ENCODE data around the gene MAP3K10. TPM values are rescaled to one million over a fixed set of nuclear protein-coding genes. Genes with fewer than 3 reads are reported as not detected.
"Not testable (repeated sequence)": the region's sequence is repeated elsewhere in the genome, so short reads cannot be mapped to it uniquely, and the experiment has no call there.

The MAP3K10 gene
- total RNA-seq: 10 to 100 TPM; 11.1 to 18.4 TPM
- polyA plus RNA-seq (ENCODE audit: insufficient read length in 2 of 2): 10 to 100 TPM; 82.9 to 99.7 TPM
- long read RNA-seq, donor 1, transcript MAP3K10-201 (10 exons, 3,436 nt): major isoform, 9 of 17 reads
- long read RNA-seq, donor 1, partial matches to known transcripts: 8 of 17 reads
- long read RNA-seq, donor 1, other reads (novel, unspliced or antisense): 0 of 17 reads
- long read RNA-seq, donor 2, partial matches to known transcripts: 70 of 288 reads
- long read RNA-seq, donor 2, other reads (novel, unspliced or antisense): 215 of 288 reads
- long read RNA-seq, donor 3, partial matches to known transcripts: 0 of 4 reads
- long read RNA-seq, donor 3, other reads (novel, unspliced or antisense): 0 of 4 reads
- long read RNA-seq, donor 4, partial matches to known transcripts: 0 of 1 reads
- long read RNA-seq, donor 4, other reads (novel, unspliced or antisense): 0 of 1 reads

DNA sequence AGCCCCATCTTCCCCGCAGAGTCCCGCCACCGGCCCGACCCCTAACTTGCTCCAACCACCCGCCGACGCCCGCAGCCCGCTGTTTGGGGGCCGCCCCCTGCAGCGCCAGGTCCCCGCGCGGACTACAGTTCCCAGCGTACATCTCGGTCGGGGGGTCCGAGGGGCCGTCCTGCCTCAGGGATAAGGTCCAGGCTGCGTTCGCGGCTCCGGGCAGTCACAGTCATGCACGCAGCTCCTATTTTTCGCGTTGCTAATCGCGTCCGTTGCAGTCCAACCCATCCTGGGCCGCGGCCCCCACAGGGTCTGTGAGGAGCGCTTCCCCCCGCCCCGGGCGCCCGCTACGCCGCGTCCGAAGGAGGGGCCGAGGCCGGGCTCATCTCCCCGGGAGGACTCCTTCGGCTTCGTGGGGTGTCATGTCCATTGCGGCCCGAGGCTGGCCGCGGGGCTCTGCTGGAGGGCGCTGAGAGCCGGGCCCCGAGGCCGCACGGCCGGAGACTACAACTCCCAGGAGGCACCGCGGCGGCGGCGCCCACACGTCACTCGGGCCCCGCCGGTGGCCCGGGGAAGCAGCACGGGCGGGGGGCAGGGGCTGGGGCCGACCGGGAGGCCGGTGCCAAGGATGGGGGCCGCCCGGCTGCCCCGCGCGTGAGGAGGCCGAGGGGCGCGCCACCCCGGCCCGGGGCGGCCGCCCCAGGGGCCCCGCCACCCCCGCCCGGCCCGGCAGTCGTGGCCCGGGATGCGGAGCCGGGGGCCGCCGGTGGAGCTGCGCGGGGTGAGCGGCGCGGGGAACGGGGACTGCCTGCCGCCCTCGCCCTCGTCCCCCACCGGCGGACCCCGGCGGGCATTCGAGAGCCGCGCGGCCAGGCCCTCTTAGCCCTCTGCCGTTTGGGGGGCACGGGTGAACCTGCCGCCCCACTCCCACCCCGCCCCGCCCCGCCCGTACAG, at the start of gene MAP3K10:
MAP3K10 (plus strand) TSS at position 536 of the 945 bp plus-strand sequence. CDS start 606 bp downstream, outside the sequence.
- peak; percentile 40 to 91 (median 64) for DNase-seq (ENCODE audit: low read depth in 4 of 6, low spot score in 6 of 6)
- under 1% methylated on average over 112 of the region's 116 CpGs for WGBS (ENCODE audit: insufficient coverage)

GRCh38 chr19:40141551-40141950, 49.7 kb upstream of the MAP3K10 start:
- 71% methylated on average over 3 of the region's 3 CpGs for WGBS (ENCODE audit: insufficient coverage)
- H3K27ac ChIP-seq (ENCODE audit: low read depth, low read length): no peak overlapping the region
- no peaks in the 10 kb centered on the region for H3K27me3 ChIP-seq (ENCODE audit: control insufficient read depth, insufficient read depth, low read length)

More for the DNA sequence above, at the start of gene MAP3K10:
- Histone ChIP-seq H3K27ac (ENCODE audit: low read depth, low read length) (peak within 1 kb of the TSS; percentile 88), H3K9me3 (ENCODE audit: control insufficient read depth, insufficient read depth, low read length) (no peaks in the 10 kb centered on the region), H3K4me3 (ENCODE audit: low read depth, low read length) (peak within 1 kb of the TSS; percentile 80), H3K36me3 (ENCODE audit: control insufficient read depth, insufficient read depth, low read length) (peaks cover 8% of the 10 kb centered on the region), H3K4me1 (ENCODE audit: control insufficient read depth, insufficient read depth, low read length) (peaks cover 22% of the 10 kb centered on the region), H3K27me3 (ENCODE audit: control insufficient read depth, insufficient read depth, low read length) (no peaks in the 10 kb centered on the region)

GRCh38 chr19:40143612-40144011, 47.6 kb upstream of the MAP3K10 start:
- Histone ChIP-seq H3K4me3 (ENCODE audit: low read depth, low read length) (no peak overlapping the region), H3K27me3 (ENCODE audit: control insufficient read depth, insufficient read depth, low read length) (peaks cover 2% of the 10 kb centered on the region), H3K36me3 (ENCODE audit: control insufficient read depth, insufficient read depth, low read length) (no peaks in the 10 kb centered on the region), H3K9me3 (ENCODE audit: control insufficient read depth, insufficient read depth, low read length) (no peaks in the 10 kb centered on the region), H3K4me1 (ENCODE audit: control insufficient read depth, insufficient read depth, low read length) (no peaks in the 10 kb centered on the region), H3K27ac (ENCODE audit: low read depth, low read length) (no peak overlapping the region)
- no CpG with 5 or more reads among the region's 5 CpGs for WGBS (ENCODE audit: insufficient coverage)
- peak in 1 of 6 donors; percentile 27 for DNase-seq (ENCODE audit: low read depth in 4 of 6, low spot score in 6 of 6)

More at GRCh38 chr19:40141551-40141950, 49.7 kb upstream of the MAP3K10 start:
- no peak overlapping the region for H3K4me3 ChIP-seq (ENCODE audit: low read depth, low read length)
- H3K4me1 ChIP-seq (ENCODE audit: control insufficient read depth, insufficient read depth, low read length): no peaks in the 10 kb centered on the region
- no peaks in the 10 kb centered on the region for H3K36me3 ChIP-seq (ENCODE audit: control insufficient read depth, insufficient read depth, low read length)
- no peak for DNase-seq (ENCODE audit: low read depth in 4 of 6, low spot score in 6 of 6)
- H3K9me3 ChIP-seq (ENCODE audit: control insufficient read depth, insufficient read depth, low read length): no peaks in the 10 kb centered on the region

- H3K4me3 ChIP-seq (ENCODE audit: low read depth, low read length): no peak overlapping the region
- H3K4me1 ChIP-seq (ENCODE audit: control insufficient read depth, insufficient read depth, low read length): no peaks in the 10 kb centered on the region
- DNase-seq (ENCODE audit: low read depth in 4 of 6, low spot score in 6 of 6): peak in 2 of 6 donors; percentile 6 to 20
- H3K27me3 ChIP-seq (ENCODE audit: control insufficient read depth, insufficient read depth, low read length): peaks cover 2% of the 10 kb centered on the region
- H3K27ac ChIP-seq (ENCODE audit: low read depth, low read length): no peak overlapping the region
- 20% methylated on average over 1 of the region's 5 CpGs for WGBS (ENCODE audit: insufficient coverage)
- H3K9me3 ChIP-seq (ENCODE audit: control insufficient read depth, insufficient read depth, low read length): no peaks in the 10 kb centered on the region
- no peaks in the 10 kb centered on the region for H3K36me3 ChIP-seq (ENCODE audit: control insufficient read depth, insufficient read depth, low read length)
Measured at GRCh38 chr19:40144151-40144550, 47.1 kb upstream of the MAP3K10 start.

- H3K27ac ChIP-seq (ENCODE audit: low read depth, low read length): no peak overlapping the region
- H3K4me1 ChIP-seq (ENCODE audit: control insufficient read depth, insufficient read depth, low read length): no peaks in the 10 kb centered on the region
- 80% methylated on average over 1 of the region's 5 CpGs for WGBS (ENCODE audit: insufficient coverage)
- H3K36me3 ChIP-seq (ENCODE audit: control insufficient read depth, insufficient read depth, low read length): no peaks in the 10 kb centered on the region
- H3K27me3 ChIP-seq (ENCODE audit: control insufficient read depth, insufficient read depth, low read length): peaks cover 2% of the 10 kb centered on the region
- H3K4me3 ChIP-seq (ENCODE audit: low read depth, low read length): no peak overlapping the region
- H3K9me3 ChIP-seq (ENCODE audit: control insufficient read depth, insufficient read depth, low read length): no peaks in the 10 kb centered on the region
- DNase-seq (ENCODE audit: low read depth in 4 of 6, low spot score in 6 of 6): no peak
Measured at GRCh38 chr19:40144947-40145748, 46.1 kb upstream of the MAP3K10 start.

- not testable (repeated sequence) for H3K27me3 ChIP-seq (ENCODE audit: control insufficient read depth, insufficient read depth, low read length); H3K27ac ChIP-seq (ENCODE audit: low read depth, low read length); H3K9me3 ChIP-seq (ENCODE audit: control insufficient read depth, insufficient read depth, low read length); DNase-seq (ENCODE audit: low read depth in 4 of 6, low spot score in 6 of 6); H3K36me3 ChIP-seq (ENCODE audit: control insufficient read depth, insufficient read depth, low read length); H3K4me3 ChIP-seq (ENCODE audit: low read depth, low read length); H3K4me1 ChIP-seq (ENCODE audit: control insufficient read depth, insufficient read depth, low read length)
- 81% methylated on average over 6 of the region's 6 CpGs for WGBS (ENCODE audit: insufficient coverage)
Measured at GRCh38 chr19:40145749-40146029, 45.5 kb upstream of the MAP3K10 start.

- H3K4me1 ChIP-seq (ENCODE audit: control insufficient read depth, insufficient read depth, low read length): no peaks in the 10 kb centered on the region
- H3K27ac ChIP-seq (ENCODE audit: low read depth, low read length): no peak overlapping the region
- no peak overlapping the region for H3K4me3 ChIP-seq (ENCODE audit: low read depth, low read length)
- DNase-seq (ENCODE audit: low read depth in 4 of 6, low spot score in 6 of 6): no peak
- no peaks in the 10 kb centered on the region for H3K36me3 ChIP-seq (ENCODE audit: control insufficient read depth, insufficient read depth, low read length)
- peaks cover 2% of the 10 kb centered on the region for H3K27me3 ChIP-seq (ENCODE audit: control insufficient read depth, insufficient read depth, low read length)
- H3K9me3 ChIP-seq (ENCODE audit: control insufficient read depth, insufficient read depth, low read length): no peaks in the 10 kb centered on the region
- 75% methylated on average over 2 of the region's 2 CpGs for WGBS (ENCODE audit: insufficient coverage)
Measured at GRCh38 chr19:40147338-40147692, 43.9 kb upstream of the MAP3K10 start.

DNA sequence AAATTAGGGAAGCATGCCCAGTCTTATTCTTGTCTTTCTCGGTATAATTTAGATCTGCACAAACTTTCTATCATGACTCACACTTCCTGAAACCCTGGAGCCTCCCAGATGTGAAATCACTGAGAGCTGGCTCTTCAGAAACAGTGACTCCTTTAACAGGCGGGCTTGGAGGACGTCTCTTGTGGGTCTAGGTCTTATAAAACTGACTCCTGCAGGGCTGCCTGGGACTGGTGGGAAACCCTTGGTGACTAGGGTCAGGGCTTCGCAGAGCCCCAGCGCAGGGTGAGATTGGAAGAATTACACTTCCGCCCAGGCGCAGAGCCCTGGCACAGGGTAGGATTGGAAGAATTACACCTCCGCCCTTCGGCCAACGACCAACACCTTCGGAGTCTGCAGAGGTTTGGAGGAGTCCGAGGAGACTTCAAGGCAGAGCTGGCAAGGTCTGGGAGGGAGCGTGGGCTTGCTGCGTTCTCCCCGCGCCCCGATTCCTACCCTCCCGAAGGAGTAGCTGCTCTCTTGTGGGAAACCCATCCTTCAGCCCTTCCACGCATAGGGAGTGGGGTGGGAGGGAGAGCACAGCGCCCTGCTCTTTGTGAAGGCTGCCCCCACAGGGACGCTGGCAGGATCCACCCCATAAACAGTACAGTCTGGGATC, 43.4 kb upstream of the MAP3K10 start:
- H3K27ac ChIP-seq (ENCODE audit: low read depth, low read length): no peak overlapping the region
- no peaks in the 10 kb centered on the region for H3K36me3 ChIP-seq (ENCODE audit: control insufficient read depth, insufficient read depth, low read length)
- 68% methylated on average over 12 of the region's 21 CpGs for WGBS (ENCODE audit: insufficient coverage)
- no peak overlapping the region for H3K4me3 ChIP-seq (ENCODE audit: low read depth, low read length)
- H3K4me1 ChIP-seq (ENCODE audit: control insufficient read depth, insufficient read depth, low read length): no peaks in the 10 kb centered on the region
- H3K27me3 ChIP-seq (ENCODE audit: control insufficient read depth, insufficient read depth, low read length): peaks cover 2% of the 10 kb centered on the region
- no peaks in the 10 kb centered on the region for H3K9me3 ChIP-seq (ENCODE audit: control insufficient read depth, insufficient read depth, low read length)
- DNase-seq (ENCODE audit: low read depth in 4 of 6, low spot score in 6 of 6): peak in 1 of 6 donors; percentile 11

DNA sequence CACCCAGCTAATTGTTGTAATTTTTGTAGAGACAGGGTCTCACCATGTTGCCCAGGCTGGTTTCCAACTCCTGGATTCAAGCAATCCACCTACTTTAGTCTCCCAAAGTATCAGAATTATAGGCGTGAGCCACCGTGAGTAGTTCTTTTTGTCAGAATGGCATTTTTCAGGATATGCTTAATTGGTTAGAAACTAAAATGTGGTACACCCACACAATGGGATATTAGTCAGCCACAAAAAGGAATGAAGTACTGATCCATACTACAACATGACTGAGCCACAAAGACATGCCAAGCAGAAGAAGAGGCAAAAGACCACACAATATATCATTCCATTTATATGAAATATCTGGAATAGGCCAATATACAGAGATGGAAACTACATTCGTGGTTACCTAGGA, 41.7 kb upstream of the MAP3K10 start:
- H3K27ac ChIP-seq (ENCODE audit: low read depth, low read length): no peak overlapping the region
- no peaks in the 10 kb centered on the region for H3K36me3 ChIP-seq (ENCODE audit: control insufficient read depth, insufficient read depth, low read length)
- H3K9me3 ChIP-seq (ENCODE audit: control insufficient read depth, insufficient read depth, low read length): no peaks in the 10 kb centered on the region
- no peaks in the 10 kb centered on the region for H3K4me1 ChIP-seq (ENCODE audit: control insufficient read depth, insufficient read depth, low read length)
- H3K4me3 ChIP-seq (ENCODE audit: low read depth, low read length): no peak overlapping the region
- no peak for DNase-seq (ENCODE audit: low read depth in 4 of 6, low spot score in 6 of 6)
- WGBS (ENCODE audit: insufficient coverage): 100% methylated on average over 1 of the region's 3 CpGs
- H3K27me3 ChIP-seq (ENCODE audit: control insufficient read depth, insufficient read depth, low read length): peaks cover 2% of the 10 kb centered on the region

Data from spinal cord (tissue), 10 donors.